Astrocyte (in vitro differentiated cells and primary cell): ENCODE measurements around the gene STK36. TPM values are rescaled to one million over a fixed set of nuclear protein-coding genes. Genes with fewer than 3 reads are reported as not detected.

Source experiments
- DNase-seq: peaks from one replicate; pipeline ENCODE4 v3.0.0-alpha.2; 2010; ENCODE audit warnings: low read depth
- FAIRE-seq: peaks from 2 replicates; lab custom pipeline; 2011; peaks lifted over from hg19 to GRCh38; lab: Jason Lieb, UNC
- H2AFZ ChIP-seq: 2 replicates; pipeline ENCODE4 v1.6.0; 2012; ENCODE audit warnings: low read depth, low read length, inconsistent platforms
- H3K27ac ChIP-seq: 2 replicates; pipeline ENCODE4 v1.5.1; 2011; ENCODE audit warnings: low read depth, low read length, inconsistent platforms
- H3K27me3 ChIP-seq: 2 replicates; pipeline ENCODE4 v1.6.0; 2011; ENCODE audit warnings: low read length, inconsistent platforms; ENCODE audit not compliant: insufficient read depth
- H3K36me3 ChIP-seq: 2 replicates; pipeline ENCODE4 v1.5.1; 2011; ENCODE audit warnings: low read length, inconsistent platforms; ENCODE audit not compliant: insufficient read depth
- H3K4me1 ChIP-seq: 2 replicates; pipeline ENCODE4 v1.5.1; 2011; ENCODE audit warnings: low read length, inconsistent platforms; ENCODE audit not compliant: insufficient read depth
- H3K4me2 ChIP-seq: 2 replicates; pipeline ENCODE4 v1.6.0; 2012; ENCODE audit warnings: low read length, inconsistent platforms
- H3K4me3 ChIP-seq: 2 replicates; pipeline ENCODE4 v1.5.1; 2011; ENCODE audit warnings: low read depth, mild to moderate bottlenecking, low read length, inconsistent platforms; ENCODE audit not compliant: insufficient read depth
- H3K79me2 ChIP-seq: 2 replicates; pipeline ENCODE4 v1.6.0; 2012; ENCODE audit warnings: mild to moderate bottlenecking, low read length, inconsistent platforms; ENCODE audit not compliant: insufficient read depth
- H3K9ac ChIP-seq: 2 replicates; pipeline ENCODE4 v1.6.0; 2012; ENCODE audit warnings: mild to moderate bottlenecking, low read length, inconsistent platforms
- H3K9me3 ChIP-seq: 2 replicates; pipeline ENCODE4 v1.5.1; 2012; ENCODE audit warnings: low read depth, mild to moderate bottlenecking, low read length, inconsistent platforms; ENCODE audit not compliant: insufficient read depth
- H4K20me1 ChIP-seq: 2 replicates; pipeline ENCODE4 v1.6.0; 2012; ENCODE audit warnings: low read length, inconsistent platforms; ENCODE audit not compliant: insufficient read depth
- H3K27ac Mint-ChIP-seq: one replicate; pipeline ENCODE4 v1.8.0; 2021; ENCODE audit warnings: mild to moderate bottlenecking, mixed read lengths; ENCODE audit not compliant: unreplicated experiment
- H3K27me3 Mint-ChIP-seq: one replicate; pipeline ENCODE4 v1.8.0; 2021; ENCODE audit warnings: low read depth, mixed read lengths; ENCODE audit not compliant: unreplicated experiment
- H3K36me3 Mint-ChIP-seq: one replicate; pipeline ENCODE4 v1.8.0; 2021; ENCODE audit warnings: low read depth, mixed read lengths; ENCODE audit not compliant: unreplicated experiment
- H3K4me1 Mint-ChIP-seq: one replicate; pipeline ENCODE4 v1.8.0; 2021; ENCODE audit warnings: low read depth, mixed read lengths; ENCODE audit not compliant: unreplicated experiment
- H3K4me3 Mint-ChIP-seq: one replicate; pipeline ENCODE4 v1.8.0; 2021; ENCODE audit warnings: mild to moderate bottlenecking, moderate library complexity, mixed read lengths; ENCODE audit not compliant: unreplicated experiment
- H3K9me3 Mint-ChIP-seq: one replicate; pipeline ENCODE4 v1.8.0; 2021; ENCODE audit warnings: mild to moderate bottlenecking, mixed read lengths; ENCODE audit not compliant: unreplicated experiment
- CTCF ChIP-seq: IDR thresholded peaks from 2 replicates; pipeline ENCODE4 v1.5.1; 2011; ENCODE audit warnings: low read depth, mild to moderate bottlenecking, inconsistent platforms, low read length, moderate library complexity; ENCODE audit not compliant: insufficient read depth
- EZH2 ChIP-seq: IDR thresholded peaks from 2 replicates; pipeline ENCODE4 v1.6.1; 2012; ENCODE audit warnings: mild to moderate bottlenecking, low read length, inconsistent platforms; ENCODE audit not compliant: insufficient read depth
- total RNA-seq: library from RNA; stranded (reverse); gene quantifications from 2 replicates; pipeline ENCODE4 v1.2.1, GENCODE V29; 2021

Gene STK36
- total RNA-seq, 1 donor from 2014 or later: 42.6 TPM

GRCh38 chr2:218713922-218714321 lies 42.0 kb downstream of the STK36 start:
- TF ChIP-seq CTCF (no peak), EZH2 (no peak)
- Histone ChIP-seq H3K4me1 (no peaks in the 10 kb centered on the region), H3K27me3 (no peaks in the 10 kb centered on the region), H3K9ac (no peak overlapping the region), H4K20me1 (peaks cover 21% of the 10 kb centered on the region), H3K4me2 (no peak overlapping the region), H3K4me3 (no peak overlapping the region), H3K79me2 (peaks cover 62% of the 10 kb centered on the region), H3K36me3 (peaks cover 2% of the 10 kb centered on the region), H2AFZ (no peak overlapping the region), H3K9me3 (no peaks in the 10 kb centered on the region), H3K27ac (no peak overlapping the region)
- Mint-ChIP-seq H3K27me3 (no peaks in the 10 kb centered on the region), H3K27ac (no peak overlapping the region), H3K4me3 (no peak overlapping the region), H3K4me1 (peaks cover 14% of the 10 kb centered on the region), H3K9me3 (no peaks in the 10 kb centered on the region), H3K36me3 (peaks cover 10% of the 10 kb centered on the region)
- DNase-seq: no peak
- no peak for FAIRE-seq

DNA sequence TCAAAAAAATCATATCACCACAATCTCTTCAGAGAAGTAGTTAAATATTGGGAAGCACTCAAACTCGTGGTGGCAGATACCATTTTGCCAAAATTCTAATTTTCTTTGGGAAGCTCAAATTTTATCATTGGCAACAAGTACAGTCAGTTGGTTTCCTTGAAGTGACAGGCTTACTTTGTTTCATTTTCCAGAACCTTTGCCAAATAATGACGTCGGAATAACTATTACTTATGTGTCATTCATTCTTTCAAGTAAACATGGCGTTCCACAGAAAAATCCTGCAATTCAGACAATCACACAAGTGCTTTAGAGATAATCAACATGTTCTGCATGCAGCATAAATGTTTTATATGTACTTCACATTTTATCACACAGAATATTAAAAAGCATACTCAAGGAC lies 44.2 kb downstream of the STK36 start:
- no peak overlapping the region for H3K27ac Mint-ChIP-seq
- no peak overlapping the region for H3K4me3 Mint-ChIP-seq
- H3K4me1 ChIP-seq: no peaks in the 10 kb centered on the region
- TF ChIP-seq CTCF (no peak), EZH2 (no peak)
- H3K4me3 ChIP-seq: no peak overlapping the region
- peak; percentile 57 for DNase-seq
- no peak overlapping the region for H3K9ac ChIP-seq
- no peak overlapping the region for H3K27ac ChIP-seq
- no peak overlapping the region for H2AFZ ChIP-seq
- H4K20me1 ChIP-seq: peaks cover 33% of the 10 kb centered on the region
- no peaks in the 10 kb centered on the region for H3K9me3 Mint-ChIP-seq
- peaks cover 2% of the 10 kb centered on the region for H3K36me3 ChIP-seq
- no peaks in the 10 kb centered on the region for H3K27me3 ChIP-seq
- H3K4me1 Mint-ChIP-seq: peaks cover 16% of the 10 kb centered on the region
- no peak overlapping the region for H3K4me2 ChIP-seq
- no peak for FAIRE-seq
- no peaks in the 10 kb centered on the region for H3K9me3 ChIP-seq
- H3K27me3 Mint-ChIP-seq: no peaks in the 10 kb centered on the region
- H3K79me2 ChIP-seq: peaks cover 79% of the 10 kb centered on the region
- H3K36me3 Mint-ChIP-seq: peaks cover 14% of the 10 kb centered on the region

DNA sequence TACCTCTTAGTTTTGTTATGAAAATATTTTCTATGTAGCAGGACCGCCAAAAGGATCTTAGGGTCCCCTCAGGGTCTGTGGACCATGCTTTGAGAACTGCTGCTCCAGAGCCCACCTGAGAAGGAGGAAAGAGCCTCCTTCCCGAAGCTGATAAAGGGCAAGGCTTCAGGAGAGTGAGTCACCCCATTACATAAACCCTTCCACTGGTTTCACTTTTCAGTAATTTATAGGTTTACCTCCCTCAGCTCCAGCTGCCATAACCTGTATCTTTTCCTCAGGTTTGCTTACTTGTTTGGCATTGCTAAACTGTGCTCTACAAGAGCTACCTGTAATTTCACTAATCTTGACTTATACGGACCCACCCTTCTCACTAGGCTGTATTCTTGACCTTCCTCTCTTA lies 45.4 kb downstream of the STK36 start:
- Histone ChIP-seq H3K4me1 (no peaks in the 10 kb centered on the region), H3K4me3 (no peak overlapping the region), H3K79me2 (peaks cover 82% of the 10 kb centered on the region), H3K27ac (no peak overlapping the region), H2AFZ (no peak overlapping the region), H4K20me1 (peaks cover 38% of the 10 kb centered on the region), H3K9me3 (no peaks in the 10 kb centered on the region), H3K27me3 (no peaks in the 10 kb centered on the region), H3K9ac (no peak overlapping the region), H3K4me2 (peak overlapping the region; percentile 24), H3K36me3 (peaks cover 2% of the 10 kb centered on the region)
- H3K27me3 Mint-ChIP-seq: no peaks in the 10 kb centered on the region
- peaks cover 13% of the 10 kb centered on the region for H3K4me1 Mint-ChIP-seq
- no peak overlapping the region for H3K27ac Mint-ChIP-seq
- peaks cover 14% of the 10 kb centered on the region for H3K36me3 Mint-ChIP-seq
- DNase-seq (peak; percentile 30), FAIRE-seq (no peak)
- TF ChIP-seq EZH2: no peak
- TF ChIP-seq CTCF: no peak
- no peak overlapping the region for H3K4me3 Mint-ChIP-seq
- H3K9me3 Mint-ChIP-seq: no peaks in the 10 kb centered on the region
